Measurements from ENCODE around the gene MIOX.

Gene MIOX

GRCh38 chr22:50486561-50487289, at the start of gene MIOX:
TSS of gene MIOX (plus strand) at chr22:50486859. CDS start at chr22:50486898, 39 bp downstream.
- no peak for DNase-seq

GRCh38 chr22:50437511-50438304, 49.0 kb upstream of the MIOX start:
- no peak for DNase-seq

- no peak for DNase-seq
These were observed 48.1 kb upstream of the MIOX start for GRCh38 chr22:50438305-50439275.

GRCh38 chr22:50439314-50439870, 47.3 kb upstream of the MIOX start:
- no peak for DNase-seq

GRCh38 chr22:50439871-50440331, 46.8 kb upstream of the MIOX start:
- DNase-seq: no peak

GRCh38 chr22:50440544-50441249, 46.0 kb upstream of the MIOX start:
- no peak for DNase-seq

GRCh38 chr22:50441428-50441993, 45.1 kb upstream of the MIOX start:
- no peak for DNase-seq

- DNase-seq: no peak
These were observed 43.5 kb upstream of the MIOX start for GRCh38 chr22:50443197-50443596.

- no peak for DNase-seq
These were observed 42.6 kb upstream of the MIOX start for GRCh38 chr22:50443801-50444625.

GRCh38 chr22:50444663-50445062, 42.0 kb upstream of the MIOX start:
- DNase-seq: no peak

GRCh38 chr22:50445071-50445879, 41.4 kb upstream of the MIOX start:
- peak; percentile 16 for DNase-seq

- DNase-seq: no peak
These were observed 40.6 kb upstream of the MIOX start for GRCh38 chr22:50445880-50446707.

GRCh38 chr22:50446708-50447575, 39.7 kb upstream of the MIOX start:
- DNase-seq: no peak

- DNase-seq: no peak
These were observed 38.8 kb upstream of the MIOX start for GRCh38 chr22:50447576-50448551.

- DNase-seq: no peak
These were observed 34.0 kb upstream of the MIOX start for GRCh38 chr22:50452649-50453048.

- DNase-seq: no peak
These were observed 32.0 kb upstream of the MIOX start for GRCh38 chr22:50454556-50455075.

All from activated CD4-positive, alpha-beta T cell treated with anti-CD3 and anti-CD28 coated beads, Interleukin-2, amount 50 U/mL, for 1 hour (primary cell).